Esophagus muscularis mucosa (tissue), 4 donors: ENCODE data around the gene MPP4. TPM values are rescaled to one million over a fixed set of nuclear protein-coding genes. Genes with fewer than 3 reads are reported as not detected.
A peak's percentile ranks its signal among the peaks of the same experiment; 100 is the strongest.

Source experiments
- DNase-seq: peaks from one replicate; pipeline ENCODE4 v3.0.0-alpha.2; 2017; ENCODE audit errors: extremely low spot score
- H3K27ac ChIP-seq, 4 donors: fragments of 200-600 bp; sonication (generic); replicated peaks in 1 of 4; 1 replicate in 3 of 4; 2 replicates in 1 of 4; pipeline ENCODE4 v1.5.1; 2016 to 2019; ENCODE audit warnings: mild to moderate bottlenecking in 1 of 4
- H3K27me3 ChIP-seq, 4 donors: fragments of 200-600 bp; sonication (generic); one replicate each; pipeline versions ENCODE4 v1.5.1 to v1.6.0; 2016 to 2019
- H3K36me3 ChIP-seq, 4 donors: fragments of 200-600 bp; sonication (generic); one replicate each; pipeline ENCODE4 v1.5.1; 2016 to 2019
- H3K4me1 ChIP-seq, 4 donors: fragments of 200-600 bp; sonication (generic); one replicate each; pipeline ENCODE4 v1.5.1; 2016 to 2019
- H3K4me3 ChIP-seq, 4 donors: fragments of 200-600 bp; sonication (generic); 1 replicate in 2 of 4; 2 replicates in 2 of 4; pipeline ENCODE4 v1.5.1; 2016 to 2019; ENCODE audit warnings: mild to moderate bottlenecking in 4 of 4, moderate library complexity in 1 of 4
- H3K9me3 ChIP-seq, 4 donors: fragments of 200-600 bp; sonication (generic); 1 replicate in 3 of 4; 2 replicates in 1 of 4; pipeline ENCODE4 v1.5.1; 2016 to 2019
- CTCF ChIP-seq, 3 experiments: fragments of 200-600 bp in 2 of 3; fragments of 450-650 bp in 1 of 3; sonication (generic) in 2 of 3; IDR thresholded peaks; one replicate each; pipeline ENCODE4 v1.5.1; 2017 to 2019; ENCODE audit warnings: antibody characterized with exemption in 3 of 3, mild to moderate bottlenecking in 2 of 3, moderate library complexity in 1 of 3
- EP300 ChIP-seq: sonication (generic); formaldehyde crosslinking; IDR thresholded peaks from one replicate; pipeline ENCODE4 v1.6.1; 2017; ENCODE audit warnings: antibody characterized with exemption
- POLR2A ChIP-seq: fragments of 450-650 bp; IDR thresholded peaks from one replicate; pipeline ENCODE4 v1.6.1; 2017; ENCODE audit warnings: antibody characterized with exemption, moderate library complexity, mild to moderate bottlenecking, low read depth
- POLR2AphosphoS5 ChIP-seq, 2 donors: sonication (generic); formaldehyde crosslinking; IDR thresholded peaks; one replicate each; pipeline ENCODE4 v1.6.1; 2017; ENCODE audit warnings: antibody characterized with exemption in 2 of 2
- WGBS: methylation state at CpG from one replicate; pipeline ENCODE4 v1.1.5; 2018; 5-methylcytosine and 5-hydroxymethylcytosine counted together
- intact Hi-C: fragments of 100-400 bp; cut with DNase I; formaldehyde crosslinking; loops from one replicate; pipeline ENCODE4 v1.15.1; 2023
- total RNA-seq, 4 donors: library from RNA; depleted of rRNA; stranded (reverse); fragments of >200 nt; gene quantifications; one replicate each; pipeline versions ENCODE4 v1.1.0 to v1.2.1, GENCODE V29; 2016

The MPP4 gene
- total RNA-seq, 4 donors from 2014 or later = 0.23 TPM; not detected in 3

GRCh38 chr2:201656740-201657139, 41.7 kb downstream of the MPP4 start:
- intact Hi-C loops = no loop called here
- H3K27me3 ChIP-seq = no peaks in the 10 kb centered on the region
- H3K4me3 ChIP-seq = no peak overlapping the region
- WGBS = 80% methylated on average over 5 of the region's 5 CpGs
- H3K36me3 ChIP-seq = no peaks in the 10 kb centered on the region
- no peak for DNase-seq
- H3K9me3 ChIP-seq = no peaks in the 10 kb centered on the region
- peaks cover 0 to 9% (median 0%) of the 10 kb centered on the region in 4 donors for H3K4me1 ChIP-seq
- TF ChIP-seq EP300 (no peak), POLR2A (no peak), CTCF (IDR thresholded peaks at IDR 0.05) (no peak), POLR2AphosphoS5 (IDR thresholded peaks at IDR 0.05) (no peak)
- H3K27ac ChIP-seq = no peak overlapping the region

GRCh38 chr2:201656102-201656501, 42.3 kb downstream of the MPP4 start:
- no peak for TF ChIP-seq EP300
- no peak for TF ChIP-seq POLR2A
- TF ChIP-seq CTCF (IDR thresholded peaks at IDR 0.05) = no peak
- TF ChIP-seq POLR2AphosphoS5 (IDR thresholded peaks at IDR 0.05) = no peak
- no peaks in the 10 kb centered on the region for H3K9me3 ChIP-seq
- no peak overlapping the region for H3K4me3 ChIP-seq
- DNase-seq = no peak
- no peak overlapping the region for H3K27ac ChIP-seq
- intact Hi-C loops = no loop called here
- 91% methylated on average over 11 of the region's 11 CpGs for WGBS
- H3K27me3 ChIP-seq = no peaks in the 10 kb centered on the region
- no peaks in the 10 kb centered on the region for H3K36me3 ChIP-seq
- peaks cover 0 to 9% (median 0%) of the 10 kb centered on the region in 4 donors for H3K4me1 ChIP-seq

- Histone ChIP-seq H3K27me3 (no peaks in the 10 kb centered on the region), H3K4me1 (peaks cover 0 to 9% (median 0%) of the 10 kb centered on the region in 4 donors), H3K27ac (no peak overlapping the region), H3K36me3 (no peaks in the 10 kb centered on the region), H3K9me3 (no peaks in the 10 kb centered on the region), H3K4me3 (no peak overlapping the region)
- DNase-seq = no peak
- no peak for TF ChIP-seq CTCF (IDR thresholded peaks at IDR 0.05)
- no peak for TF ChIP-seq EP300
- TF ChIP-seq POLR2AphosphoS5 (IDR thresholded peaks at IDR 0.05) = no peak
- TF ChIP-seq POLR2A = no peak
- WGBS = 90% methylated on average over 5 of the region's 5 CpGs
- intact Hi-C loops = no loop called here
These were observed 43.6 kb downstream of the MPP4 start for GRCh38 chr2:201654616-201655384.

GRCh38 chr2:201653221-201653620, 45.2 kb downstream of the MPP4 start:
- Histone ChIP-seq H3K27me3 (no peaks in the 10 kb centered on the region), H3K36me3 (no peaks in the 10 kb centered on the region), H3K4me3 (no peak overlapping the region), H3K9me3 (no peaks in the 10 kb centered on the region), H3K4me1 (peaks cover 0 to 9% (median 0%) of the 10 kb centered on the region in 4 donors), H3K27ac (peak overlapping the region in 2 of 4 donors; percentile 16 to 40)
- DNase-seq = no peak
- intact Hi-C loops = no loop called here
- TF ChIP-seq CTCF (IDR thresholded peaks at IDR 0.05) = no peak
- TF ChIP-seq POLR2AphosphoS5 (IDR thresholded peaks at IDR 0.05) = no peak
- TF ChIP-seq POLR2A = no peak
- TF ChIP-seq EP300 = no peak
- WGBS = 86% methylated on average over 6 of the region's 6 CpGs

GRCh38 chr2:201649442-201649841, 49.0 kb downstream of the MPP4 start:
- Histone ChIP-seq H3K27ac (no peak overlapping the region), H3K27me3 (no peaks in the 10 kb centered on the region), H3K36me3 (no peaks in the 10 kb centered on the region), H3K9me3 (no peaks in the 10 kb centered on the region), H3K4me3 (no peak overlapping the region), H3K4me1 (peaks cover 0 to 9% (median 2%) of the 10 kb centered on the region in 4 donors)
- no peak for DNase-seq
- WGBS = 95% methylated on average over 2 of the region's 2 CpGs
- intact Hi-C loops = no loop called here
- no peak for TF ChIP-seq EP300
- TF ChIP-seq CTCF (IDR thresholded peaks at IDR 0.05) = no peak
- TF ChIP-seq POLR2A = no peak
- no peak for TF ChIP-seq POLR2AphosphoS5 (IDR thresholded peaks at IDR 0.05)
